ENCODE results near the gene RAB33A. TPM values are rescaled to one million over a fixed set of nuclear protein-coding genes. Genes with fewer than 3 reads are reported as not detected.

Gene RAB33A
- total RNA-seq = 29.1 TPM

GRCh38 chrX:130171446-130172126, at the start of gene RAB33A:
Gene RAB33A, plus strand, starts transcription at chrX:130171962. Its CDS starts 101 bp downstream, at chrX:130172063.

GRCh38 chrX:130165703-130166502, 5.9 kb upstream of the RAB33A start, which contains the start of gene AIFM1:
Gene AIFM1, minus strand, starts transcription at chrX:130165841. Its CDS starts 185 bp downstream, at chrX:130165656.

Other genes with a start within 250 kb of the RAB33A start
- 5.6 TPM for gene BCORL1, start 189.3 kb upstream of the RAB33A start, total RNA-seq
- not detected for gene ELF4, start 61.5 kb upstream of the RAB33A start, total RNA-seq
- 10.3 TPM for gene AIFM1, start 6.1 kb upstream of the RAB33A start, total RNA-seq
- 15.0 TPM for gene ZNF280C, start 96.9 kb downstream of the RAB33A start, total RNA-seq
- 29.4 TPM for gene SLC25A14, start 168.0 kb downstream of the RAB33A start, total RNA-seq
- not detected for gene GPR119, start 213.7 kb downstream of the RAB33A start, total RNA-seq
- 31.0 TPM for gene RBMX2, start 230.0 kb downstream of the RAB33A start, total RNA-seq

Measured in parietal lobe (tissue), 1 donor.